Hypothalamus (tissue), 51 donors: ENCODE data around the gene BTBD10.

Experiments
- DNase-seq, 51 donors: peaks; one replicate each; lab custom pipeline; 2025; lab: John Stamatoyannopoulos, UW

BTBD10 gene

DNA sequence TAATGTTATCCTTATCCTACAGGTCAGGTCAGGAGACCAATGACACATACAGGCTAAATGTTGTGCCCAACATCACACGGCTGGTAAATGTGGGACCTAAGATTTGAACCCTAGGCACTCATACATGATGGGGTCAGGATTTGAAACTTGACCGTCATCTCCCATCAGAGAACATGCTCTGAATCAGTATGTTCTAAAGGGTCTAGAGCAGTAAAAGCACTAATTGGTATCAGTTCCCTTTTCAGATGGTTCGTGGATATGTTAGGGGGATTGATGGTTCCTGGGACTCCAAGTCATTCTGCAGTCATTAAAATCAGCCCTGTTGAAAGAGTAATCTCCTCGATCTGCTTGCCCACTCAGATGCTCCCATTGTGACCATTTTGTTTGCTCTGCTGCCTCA lies 120.0 kb downstream of the BTBD10 start:
- no peak for DNase-seq

DNA sequence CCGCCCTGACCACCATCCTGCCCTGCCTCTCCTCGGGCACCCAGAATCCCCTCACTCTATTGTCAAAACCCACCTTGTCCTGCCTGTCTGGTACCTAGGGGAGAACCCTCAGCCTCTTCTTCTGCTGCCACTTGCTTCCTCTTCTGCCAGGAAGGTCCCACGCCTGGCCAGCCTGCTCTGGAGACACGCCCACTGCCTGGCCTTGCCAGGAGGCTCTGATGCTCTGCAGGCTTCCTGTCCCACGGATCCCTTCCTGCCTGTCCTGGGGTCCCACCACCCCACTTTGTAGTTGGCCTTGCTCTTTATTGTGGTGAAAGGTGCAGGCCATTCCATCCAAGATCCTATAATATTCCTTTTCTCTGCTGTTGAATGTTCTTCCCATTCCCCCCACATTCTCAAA lies 122.0 kb downstream of the BTBD10 start:
- no peak for DNase-seq

DNA sequence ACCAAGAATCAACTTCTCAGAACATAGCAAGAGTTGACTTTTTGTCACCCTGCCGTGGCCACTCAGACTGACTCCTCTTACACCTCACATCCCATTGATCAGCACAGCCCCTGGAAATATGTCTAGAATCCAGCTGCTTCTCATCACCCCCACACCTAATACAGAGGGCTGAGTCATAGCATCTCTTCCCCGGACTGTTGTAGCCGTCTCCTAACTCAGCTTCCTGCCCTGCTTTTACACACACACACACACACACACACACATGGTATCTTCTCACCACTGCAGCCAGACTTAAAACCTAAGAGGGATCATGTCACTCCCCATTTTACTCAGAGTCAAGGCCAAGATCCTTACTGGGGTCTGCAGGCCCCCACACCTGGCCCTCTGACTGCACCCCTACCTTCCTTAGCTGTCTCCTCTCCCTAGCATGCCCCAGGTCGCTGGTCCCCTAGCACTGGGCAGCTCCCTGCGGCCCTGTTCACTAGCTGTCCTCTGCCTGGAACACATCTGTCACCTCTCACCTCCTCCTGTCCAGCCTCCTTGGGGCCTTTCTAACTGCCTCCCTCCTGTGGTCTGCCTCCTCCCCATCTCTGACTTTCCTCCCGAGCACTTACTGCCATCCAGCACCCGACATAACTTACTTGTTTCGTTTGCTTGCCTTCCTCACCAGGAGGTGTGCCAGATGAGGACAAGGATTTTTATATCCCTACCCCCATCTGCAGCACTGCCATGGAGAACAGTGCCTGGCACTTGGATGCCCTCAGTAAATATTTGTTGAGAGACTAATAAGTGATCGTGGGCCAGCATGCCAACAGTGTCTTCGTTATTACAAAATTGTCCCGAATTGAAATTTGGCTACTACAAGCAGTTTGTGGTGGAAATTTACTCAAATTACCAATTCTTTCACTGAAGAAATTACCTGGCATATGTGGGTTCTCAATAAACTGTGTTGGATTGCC lies 123.5 kb downstream of the BTBD10 start:
- DNase-seq, result peak in 1 of 51 donors; percentile 24

DNA sequence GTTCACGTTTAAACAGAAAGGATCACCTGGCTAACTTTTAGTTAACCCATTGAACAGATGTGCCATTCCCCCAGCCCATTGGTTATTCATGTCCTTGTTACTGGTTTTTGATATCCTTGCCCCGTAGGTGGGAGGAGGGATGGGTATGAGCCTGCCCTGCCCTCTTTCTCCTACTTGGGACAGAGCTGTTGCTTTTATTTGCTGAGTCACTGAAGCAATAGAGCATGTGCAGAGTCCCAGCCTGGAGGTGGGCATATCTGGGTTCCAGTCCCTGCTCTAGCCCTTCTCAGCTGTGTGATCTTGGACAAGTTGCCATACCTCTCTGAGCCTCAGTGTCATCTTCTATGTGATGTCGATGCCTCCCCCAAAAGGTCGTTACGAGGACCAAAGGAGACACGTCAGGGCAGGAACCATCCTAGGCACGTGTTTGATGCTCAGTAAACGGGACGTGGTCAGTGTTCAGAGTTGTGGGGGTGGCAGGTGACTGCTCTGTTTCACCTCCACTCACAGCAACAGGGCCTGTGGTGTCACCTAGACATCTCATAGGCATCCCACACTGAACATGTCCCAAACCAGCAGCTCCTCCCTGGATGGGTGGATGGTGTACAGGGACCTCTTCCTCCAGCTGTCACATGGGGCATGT lies 124.5 kb downstream of the BTBD10 start:
- DNase-seq, result no peak

DNA sequence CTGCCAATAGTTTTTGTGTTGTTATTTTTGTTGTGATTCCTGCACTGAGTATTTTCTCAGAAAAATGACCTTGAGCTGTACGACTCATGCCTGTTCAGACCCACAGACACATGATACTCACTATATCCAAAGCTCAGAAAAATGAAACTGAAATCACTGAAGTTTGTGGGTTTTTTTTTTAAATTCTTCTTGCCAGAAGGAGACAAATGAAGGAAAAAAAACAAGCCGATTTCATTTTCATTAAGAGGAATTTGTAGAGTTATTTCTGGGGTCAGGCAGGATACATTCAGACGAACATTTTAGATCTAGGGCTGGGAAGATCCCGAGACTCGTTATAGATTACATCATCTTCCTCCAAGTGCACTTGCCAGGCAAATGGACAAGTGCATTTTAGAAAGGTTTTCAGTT lies 125.0 kb downstream of the BTBD10 start:
- peak in 1 of 51 donors; percentile 12 for DNase-seq
